Effector memory CD8-positive, alpha-beta T cell (primary cell): ENCODE data around the gene MSI2.

Experiments used
- ATAC-seq: fragments of 150-1000 bp; cut with Tn5 transposase; replicated peaks from 2 replicates; pipeline ENCODE4 v1.10.0; 2021; ENCODE audit warnings: mild to moderate bottlenecking, moderate library complexity
- DNase-seq, 3 experiments: peaks; one replicate each; pipeline ENCODE4 v3.0.0; 2021
- H3K27ac Mint-ChIP-seq, 2 donors: one replicate each; pipeline ENCODE4 v1.8.0; 2022; ENCODE audit warnings: mild to moderate bottlenecking in 2 of 2, mixed read lengths in 2 of 2, moderate library complexity in 2 of 2
- H3K27me3 Mint-ChIP-seq, 2 donors: one replicate each; pipeline ENCODE4 v1.8.0; 2022; ENCODE audit warnings: mixed read lengths in 2 of 2
- H3K36me3 Mint-ChIP-seq: one replicate; pipeline ENCODE4 v1.8.0; 2022; ENCODE audit warnings: mild to moderate bottlenecking, moderate library complexity, mixed read lengths; ENCODE audit not compliant: insufficient read depth
- H3K4me1 Mint-ChIP-seq, 2 donors: one replicate each; pipeline ENCODE4 v1.8.0; 2022; ENCODE audit warnings: low read depth in 2 of 2, mixed read lengths in 2 of 2
- H3K4me3 Mint-ChIP-seq, 2 donors: one replicate each; pipeline ENCODE4 v1.8.0; 2022; ENCODE audit warnings: mild to moderate bottlenecking in 2 of 2, mixed read lengths in 2 of 2, moderate library complexity in 2 of 2
- H3K9me3 Mint-ChIP-seq, 2 donors: one replicate each; pipeline ENCODE4 v1.8.0; 2022; ENCODE audit warnings: mixed read lengths in 2 of 2

Gene MSI2

DNA sequence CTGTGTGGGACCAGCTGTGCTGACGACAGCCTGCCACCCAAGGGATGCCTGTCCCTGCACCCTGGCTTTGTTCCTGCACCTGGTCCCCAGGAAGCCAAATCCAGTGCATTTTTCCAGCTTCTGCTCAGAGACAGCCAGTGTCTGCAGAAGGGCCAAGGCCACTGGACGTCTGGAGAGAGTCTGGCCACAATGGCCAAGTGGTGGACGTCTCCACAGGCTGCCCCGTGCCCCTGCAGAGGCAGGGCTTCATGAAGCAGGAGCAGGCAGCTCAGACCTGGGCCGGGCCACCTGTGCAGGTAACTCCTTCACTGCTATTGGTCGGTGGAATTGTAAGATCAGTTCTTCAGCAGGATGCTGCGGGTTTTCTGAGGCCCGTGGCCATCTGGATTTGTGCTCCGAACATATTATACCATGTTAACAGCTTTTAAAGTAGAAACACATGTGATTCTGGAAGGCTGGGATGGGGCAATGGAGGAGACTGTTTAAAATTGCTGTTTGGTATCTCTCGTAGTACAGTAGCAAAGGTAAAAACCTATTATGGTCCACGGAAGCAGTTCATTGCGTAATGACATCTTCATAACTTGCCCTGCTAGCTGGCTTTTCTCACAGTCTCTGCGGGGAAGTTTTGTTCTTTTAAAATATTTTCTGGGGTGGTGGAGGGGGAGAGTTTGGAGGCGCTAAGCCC lies 303.5 kb downstream of the MSI2 start:
- no peak for ATAC-seq
- H3K9me3 Mint-ChIP-seq = no peaks in the 10 kb centered on the region
- H3K4me1 Mint-ChIP-seq = peaks cover 18 to 21% of the 10 kb centered on the region in 2 donors
- peak overlapping the region; percentile 49 to 66 for H3K27ac Mint-ChIP-seq
- peaks cover 16% of the 10 kb centered on the region for H3K36me3 Mint-ChIP-seq
- DNase-seq = no peak
- no peak overlapping the region for H3K4me3 Mint-ChIP-seq
- no peaks in the 10 kb centered on the region for H3K27me3 Mint-ChIP-seq

DNA sequence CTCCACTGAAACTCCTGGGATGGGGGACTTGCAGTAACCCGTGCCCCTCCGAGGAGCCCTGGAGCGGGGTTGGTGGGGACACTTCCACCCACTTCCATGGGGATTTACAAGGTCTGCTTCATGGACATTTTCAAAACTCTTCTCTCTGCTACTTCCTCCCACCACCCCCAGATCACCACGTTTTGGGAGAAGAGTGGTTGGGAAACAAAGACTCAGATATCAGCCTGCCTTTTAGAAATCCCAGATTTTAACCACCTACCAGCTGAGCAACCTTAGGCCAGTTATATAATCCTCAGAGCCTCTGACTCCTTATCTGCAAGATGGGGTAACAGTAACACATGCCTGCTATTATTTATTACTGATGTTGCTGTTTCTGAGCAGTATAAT lies 304.0 kb downstream of the MSI2 start:
- ATAC-seq (no peak), DNase-seq (no peak)
- no peaks in the 10 kb centered on the region for H3K9me3 Mint-ChIP-seq
- no peak overlapping the region for H3K4me3 Mint-ChIP-seq
- H3K36me3 Mint-ChIP-seq = peaks cover 16% of the 10 kb centered on the region
- H3K27me3 Mint-ChIP-seq = no peaks in the 10 kb centered on the region
- H3K4me1 Mint-ChIP-seq = peaks cover 18 to 19% of the 10 kb centered on the region in 2 donors
- peak overlapping the region; percentile 36 to 49 for H3K27ac Mint-ChIP-seq

DNA sequence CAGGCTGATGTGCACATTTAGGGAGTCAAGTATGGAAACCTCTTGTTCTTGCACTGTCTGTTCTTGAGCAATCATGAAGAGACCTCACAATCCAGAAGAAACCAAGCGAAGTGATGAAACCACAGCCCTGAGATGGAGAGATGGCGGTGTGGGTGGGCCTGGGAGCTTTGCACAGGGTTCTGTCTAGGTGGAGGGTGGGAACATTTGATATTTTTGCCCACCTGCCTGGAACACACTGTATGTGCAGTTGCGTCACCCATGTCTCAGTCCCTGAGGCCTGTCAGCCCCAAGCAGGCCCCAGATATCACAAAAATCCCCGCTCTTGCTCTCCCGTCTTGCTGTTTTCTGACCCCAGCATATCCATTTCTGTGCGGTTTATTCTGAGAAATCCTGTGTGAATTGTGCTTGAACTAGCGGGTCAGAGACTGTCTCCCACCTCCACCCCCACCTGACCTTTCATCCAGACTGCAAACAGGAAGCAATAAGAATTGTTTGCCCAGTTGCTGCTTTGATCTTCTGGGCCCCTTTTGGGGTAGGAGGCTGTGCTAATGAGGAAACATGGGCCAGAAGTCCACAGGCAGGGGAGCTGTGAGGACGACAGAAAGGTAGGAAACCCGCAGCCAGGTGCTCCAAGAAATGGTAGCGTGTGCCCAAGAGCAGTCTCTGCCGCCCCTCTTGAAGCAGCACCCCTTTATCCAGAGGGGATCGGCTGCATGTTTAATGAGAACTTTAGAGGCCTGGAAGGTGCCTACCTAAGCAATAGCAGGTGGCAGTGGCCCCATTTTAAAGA lies 304.9 kb downstream of the MSI2 start:
- peak; percentile 39 for ATAC-seq
- Mint-ChIP-seq H3K27ac (peak overlapping the region; percentile 36 to 49), H3K4me1 (peaks cover 16 to 23% of the 10 kb centered on the region in 2 donors), H3K27me3 (no peaks in the 10 kb centered on the region), H3K9me3 (no peaks in the 10 kb centered on the region), H3K4me3 (no peak overlapping the region), H3K36me3 (peaks cover 17% of the 10 kb centered on the region)
- no peak for DNase-seq

DNA sequence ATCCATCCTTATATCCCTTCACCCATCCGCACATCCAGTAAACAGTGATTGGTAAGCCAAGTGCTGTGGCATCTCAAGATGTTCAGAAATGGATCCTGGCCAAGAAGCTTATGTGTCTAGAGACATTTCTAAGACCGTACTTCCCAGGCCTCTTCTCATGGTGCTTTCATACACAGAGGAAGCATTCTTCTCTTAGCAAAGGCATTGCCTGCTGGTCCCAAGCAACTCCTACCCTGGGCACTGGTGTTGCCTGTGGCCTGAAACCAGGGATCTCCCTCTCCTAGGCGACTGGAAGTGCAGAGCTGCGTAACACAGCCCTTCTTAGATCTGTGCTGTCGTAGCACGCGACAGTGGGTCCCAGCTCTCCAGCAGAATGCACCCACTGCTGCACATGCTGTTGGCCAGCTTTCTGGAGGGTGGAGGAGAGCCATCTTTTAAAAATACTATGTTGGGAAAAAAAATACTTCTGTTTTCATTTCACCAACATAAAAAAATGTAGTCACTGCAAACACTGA lies 305.9 kb downstream of the MSI2 start:
- Mint-ChIP-seq H3K27me3 (no peaks in the 10 kb centered on the region), H3K4me3 (no peak overlapping the region), H3K36me3 (peaks cover 20% of the 10 kb centered on the region), H3K4me1 (peaks cover 14 to 23% of the 10 kb centered on the region in 2 donors), H3K9me3 (no peaks in the 10 kb centered on the region), H3K27ac (no peak overlapping the region)
- DNase-seq = no peak
- ATAC-seq = no peak

DNA sequence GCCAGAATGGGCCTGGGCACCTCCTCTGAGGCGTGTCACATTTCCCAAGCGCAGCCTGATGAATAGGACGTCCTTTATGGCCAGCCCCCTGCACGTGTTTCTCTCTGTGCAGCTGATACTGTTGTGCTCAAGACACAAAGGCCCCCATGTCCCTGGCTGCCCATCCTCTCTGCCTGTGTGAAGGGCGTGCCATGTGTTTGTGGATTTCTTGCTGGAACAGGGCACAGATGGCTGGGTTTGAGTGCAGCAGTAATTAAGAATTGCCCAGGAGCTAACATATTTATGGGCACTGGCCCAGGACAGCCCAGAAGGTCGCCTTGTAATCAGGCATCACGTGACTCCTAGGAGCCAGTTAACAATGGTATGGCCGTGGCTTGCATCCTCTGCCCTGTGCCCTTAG lies 307.6 kb downstream of the MSI2 start:
- H3K27me3 Mint-ChIP-seq = no peaks in the 10 kb centered on the region
- H3K9me3 Mint-ChIP-seq = no peaks in the 10 kb centered on the region
- peaks cover 20% of the 10 kb centered on the region for H3K36me3 Mint-ChIP-seq
- H3K27ac Mint-ChIP-seq = peak overlapping the region in 1 of 2 donors; percentile 44
- DNase-seq = no peak
- H3K4me1 Mint-ChIP-seq = peaks cover 17 to 27% of the 10 kb centered on the region in 2 donors
- no peak for ATAC-seq
- H3K4me3 Mint-ChIP-seq = no peak overlapping the region

DNA sequence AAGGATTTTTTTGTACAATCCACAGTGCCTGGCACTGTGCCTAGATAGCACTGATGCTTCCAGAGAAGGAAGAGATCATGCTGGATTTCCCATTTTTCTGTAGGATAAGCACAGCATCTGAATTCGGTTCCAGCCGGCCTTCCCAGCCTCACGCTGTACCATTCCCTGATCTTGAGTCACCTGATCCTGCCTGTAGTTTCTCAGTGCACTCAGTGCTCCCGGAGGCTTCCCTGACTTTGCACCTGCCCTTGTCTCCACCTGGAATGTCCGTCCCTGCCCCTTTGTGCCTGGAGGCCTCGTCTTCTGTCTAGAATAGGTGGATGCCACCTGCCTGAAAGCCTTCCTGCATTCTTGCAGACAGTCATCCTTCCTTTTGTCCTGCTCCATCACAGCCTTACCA lies 308.9 kb downstream of the MSI2 start:
- ATAC-seq (no peak), DNase-seq (no peak)
- Mint-ChIP-seq H3K27me3 (no peaks in the 10 kb centered on the region), H3K9me3 (no peaks in the 10 kb centered on the region), H3K4me3 (no peak overlapping the region), H3K4me1 (peaks cover 15 to 22% of the 10 kb centered on the region in 2 donors), H3K27ac (peak overlapping the region in 1 of 2 donors; percentile 82), H3K36me3 (peaks cover 20% of the 10 kb centered on the region)

DNA sequence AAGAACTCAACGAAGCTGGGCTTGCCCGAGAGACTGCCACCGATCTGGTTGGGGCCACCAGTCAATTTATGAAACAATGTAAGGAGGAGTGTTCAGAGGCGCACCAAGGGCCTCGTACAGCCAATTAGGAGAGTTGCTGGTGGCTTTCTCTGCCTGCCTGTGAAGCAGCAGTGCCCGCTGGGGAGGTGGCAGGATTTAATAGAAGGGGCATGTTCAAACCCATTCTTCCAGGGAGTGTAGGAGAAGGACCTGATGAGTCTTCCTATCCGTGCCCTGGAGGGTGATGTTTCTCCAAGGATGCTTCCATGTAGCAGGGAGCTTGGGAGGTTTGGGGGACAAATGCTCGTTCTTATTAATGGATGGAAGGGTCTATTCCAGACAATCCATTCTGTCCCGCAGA lies 310.4 kb downstream of the MSI2 start:
- ATAC-seq = no peak
- DNase-seq = no peak
- no peaks in the 10 kb centered on the region for H3K27me3 Mint-ChIP-seq
- H3K4me3 Mint-ChIP-seq = no peak overlapping the region
- no peak overlapping the region for H3K27ac Mint-ChIP-seq
- no peaks in the 10 kb centered on the region for H3K9me3 Mint-ChIP-seq
- H3K36me3 Mint-ChIP-seq = peaks cover 17% of the 10 kb centered on the region
- H3K4me1 Mint-ChIP-seq = peaks cover 15% of the 10 kb centered on the region in 2 donors

DNA sequence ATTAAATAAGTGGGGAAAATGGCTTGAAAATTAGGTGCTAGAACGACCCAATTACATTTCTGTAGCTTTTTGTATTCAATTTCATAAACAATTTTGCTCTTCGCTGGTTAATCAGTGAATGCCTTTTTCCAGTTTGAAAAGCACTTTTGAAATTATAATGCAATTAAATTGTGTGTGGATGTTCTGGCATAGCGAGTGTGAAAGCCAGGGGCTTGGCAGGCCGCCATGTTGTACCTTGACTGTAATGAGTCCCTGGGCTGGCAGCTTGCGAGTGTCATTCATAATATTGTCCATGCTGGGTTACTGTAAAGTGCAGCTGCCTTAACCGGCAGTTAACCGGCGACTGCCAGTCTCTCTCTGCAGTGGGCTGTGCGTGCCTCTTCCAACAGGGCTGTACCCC lies 310.9 kb downstream of the MSI2 start:
- no peak overlapping the region for H3K27ac Mint-ChIP-seq
- H3K9me3 Mint-ChIP-seq = no peaks in the 10 kb centered on the region
- H3K4me1 Mint-ChIP-seq = peaks cover 12 to 15% of the 10 kb centered on the region in 2 donors
- H3K36me3 Mint-ChIP-seq = peaks cover 13% of the 10 kb centered on the region
- no peak overlapping the region for H3K4me3 Mint-ChIP-seq
- DNase-seq (no peak), ATAC-seq (no peak)
- H3K27me3 Mint-ChIP-seq = no peaks in the 10 kb centered on the region

DNA sequence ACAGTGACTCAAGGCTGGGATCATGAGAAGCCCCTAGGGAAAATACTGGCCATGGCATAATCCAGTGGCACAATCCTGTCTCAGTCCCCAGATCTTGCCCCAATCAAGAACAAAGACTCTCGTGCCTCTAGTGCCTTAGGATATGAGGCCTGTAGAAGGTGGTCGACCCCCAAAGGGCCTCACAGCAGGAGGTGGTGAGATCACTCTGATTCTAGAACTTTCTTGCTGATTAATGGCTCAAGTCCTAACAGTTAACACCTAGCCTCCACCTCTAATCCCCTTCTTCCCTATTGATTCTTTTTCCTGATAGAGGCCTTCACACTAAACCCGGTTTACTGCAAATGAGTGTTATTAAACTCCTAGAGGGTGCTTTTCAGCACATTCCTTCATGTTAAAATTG lies 312.0 kb downstream of the MSI2 start:
- H3K27me3 Mint-ChIP-seq = no peaks in the 10 kb centered on the region
- H3K4me1 Mint-ChIP-seq = peaks cover 12 to 15% of the 10 kb centered on the region in 2 donors
- H3K36me3 Mint-ChIP-seq = peaks cover 13% of the 10 kb centered on the region
- no peak overlapping the region for H3K4me3 Mint-ChIP-seq
- H3K27ac Mint-ChIP-seq = peak overlapping the region; percentile 33 to 45
- ATAC-seq (no peak), DNase-seq (no peak)
- no peaks in the 10 kb centered on the region for H3K9me3 Mint-ChIP-seq

DNA sequence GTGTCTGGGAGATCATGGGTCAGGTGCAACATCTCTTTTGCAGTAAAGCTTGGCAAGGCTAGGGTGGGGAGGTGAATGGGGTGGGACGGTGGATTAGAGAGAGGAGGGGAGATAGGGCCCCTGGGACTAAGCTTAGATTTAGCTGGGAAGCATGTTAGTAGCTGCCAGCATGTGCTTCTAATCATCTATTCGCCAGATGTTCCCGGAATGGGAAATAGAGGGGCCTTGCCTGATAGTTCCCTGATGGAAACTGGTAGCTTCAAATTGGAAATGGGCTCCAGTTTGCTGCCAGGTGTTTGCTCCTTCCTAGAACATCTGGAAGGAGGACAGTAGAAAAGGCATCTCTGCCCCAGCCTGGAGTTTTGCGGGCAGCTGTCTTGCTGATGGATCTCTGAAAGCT lies 312.7 kb downstream of the MSI2 start:
- H3K27ac Mint-ChIP-seq = peak overlapping the region in 1 of 2 donors; percentile 45
- no peak for DNase-seq

GRCh38 chr17:57569853-57570252 lies 313.5 kb downstream of the MSI2 start:
- no peak for ATAC-seq
- Mint-ChIP-seq H3K4me3 (no peak overlapping the region), H3K27me3 (no peaks in the 10 kb centered on the region), H3K9me3 (no peaks in the 10 kb centered on the region), H3K36me3 (peaks cover 10% of the 10 kb centered on the region), H3K4me1 (peaks cover 15 to 19% of the 10 kb centered on the region in 2 donors), H3K27ac (peak overlapping the region in 1 of 2 donors; percentile 20)
- no peak for DNase-seq

More for the DNA sequence above, 312.7 kb downstream of the MSI2 start:
- Mint-ChIP-seq H3K4me3 (no peak overlapping the region), H3K9me3 (no peaks in the 10 kb centered on the region), H3K36me3 (peaks cover 9% of the 10 kb centered on the region), H3K27me3 (no peaks in the 10 kb centered on the region), H3K4me1 (peaks cover 13 to 19% of the 10 kb centered on the region in 2 donors)
- no peak for ATAC-seq

DNA sequence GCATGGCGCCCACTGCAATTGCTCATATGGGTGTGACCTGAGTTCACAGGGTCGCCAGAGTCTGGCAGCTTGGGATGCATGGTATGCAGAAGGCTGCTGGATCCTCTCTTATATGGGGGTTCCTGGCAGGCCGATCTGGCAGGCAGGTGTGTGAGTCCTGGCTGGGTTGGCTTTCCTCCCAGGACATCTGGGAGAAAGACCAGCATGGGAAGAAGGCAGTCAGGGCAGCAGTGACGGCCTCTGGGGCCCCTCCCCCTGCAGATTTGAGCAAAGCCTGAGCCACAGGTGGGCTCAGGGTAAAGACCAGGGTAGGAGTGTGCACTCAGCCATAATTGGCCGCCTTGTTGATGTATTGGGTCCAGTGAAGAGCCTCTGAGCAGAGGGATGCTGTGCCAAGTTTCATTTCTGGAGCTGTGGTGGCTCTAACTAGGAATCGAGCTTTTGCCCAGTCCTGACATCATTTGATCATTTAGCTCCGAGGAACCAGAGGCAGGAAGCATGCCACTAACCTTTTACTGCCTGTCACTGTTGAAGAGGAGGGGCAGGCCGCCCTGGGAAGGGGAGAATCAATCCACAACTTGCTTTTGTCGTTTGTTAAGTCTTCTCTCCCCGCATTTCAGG lies 314.5 kb downstream of the MSI2 start:
- H3K36me3 Mint-ChIP-seq = peaks cover 10% of the 10 kb centered on the region
- DNase-seq = no peak
- peaks cover 14 to 15% of the 10 kb centered on the region in 2 donors for H3K4me1 Mint-ChIP-seq
- H3K9me3 Mint-ChIP-seq = no peaks in the 10 kb centered on the region
- H3K27ac Mint-ChIP-seq = peak overlapping the region in 1 of 2 donors; percentile 72
- H3K4me3 Mint-ChIP-seq = no peak overlapping the region
- ATAC-seq = no peak
- no peaks in the 10 kb centered on the region for H3K27me3 Mint-ChIP-seq

GRCh38 chr17:57572062-57572461 lies 315.7 kb downstream of the MSI2 start:
- H3K4me3 Mint-ChIP-seq = no peak overlapping the region
- no peak overlapping the region for H3K27ac Mint-ChIP-seq
- DNase-seq = no peak
- no peak for ATAC-seq
- H3K9me3 Mint-ChIP-seq = no peaks in the 10 kb centered on the region
- peaks cover 15 to 18% of the 10 kb centered on the region in 2 donors for H3K4me1 Mint-ChIP-seq
- peaks cover 12% of the 10 kb centered on the region for H3K36me3 Mint-ChIP-seq
- no peaks in the 10 kb centered on the region for H3K27me3 Mint-ChIP-seq
